Right cardiac atrium (tissue), 5 donors: Measurements from ENCODE around the gene ANKRD24. TPM values are rescaled to one million over a fixed set of nuclear protein-coding genes. Genes with fewer than 3 reads are reported as not detected.

Experiments used
- ATAC-seq, 2 donors: fragments of 200-7000 bp; cut with Tn5 transposase; one replicate each; pipeline versions ENCODE4 v1.8.0 to v1.9.1; 2020; ENCODE audit warnings: moderate library complexity in 2 of 2, mild to moderate bottlenecking in 1 of 2
- DNase-seq, 3 donors: peaks; one replicate each; pipeline ENCODE4 v3.0.0-alpha.2; 2020
- H3K27ac ChIP-seq: one replicate; pipeline ENCODE4 v1.5.1; 2013; ENCODE audit warnings: mild to moderate bottlenecking, low read length, control low read depth, moderate library complexity
- H3K27me3 ChIP-seq: one replicate; pipeline ENCODE4 v1.6.1; 2013; ENCODE audit not compliant: control insufficient read depth, insufficient read depth
- H3K4me1 ChIP-seq: one replicate; pipeline ENCODE4 v1.6.1; 2013; ENCODE audit warnings: low read length; ENCODE audit not compliant: control insufficient read depth, insufficient read depth
- H3K4me3 ChIP-seq: one replicate; pipeline ENCODE4 v1.5.1; 2013; ENCODE audit warnings: low read length, control low read depth
- H3K9me3 ChIP-seq: one replicate; pipeline ENCODE4 v1.6.1; 2013; ENCODE audit warnings: low read length; ENCODE audit not compliant: control insufficient read depth
- WGBS: extraction: QIAGEN DNeasy Blood & Tissue Kit; methylation state at CpG from one replicate; pipeline ENCODE4 v1.1.7; 2013; 5-methylcytosine and 5-hydroxymethylcytosine counted together
- intact Hi-C, 4 donors: fragments of 100-400 bp; cut with DNase I; formaldehyde crosslinking; loops; one replicate each; pipeline versions ENCODE4 v1.11.0 to v1.14.0; 2022 to 2023
- polyA plus RNA-seq: library from polyadenylated mRNA; stranded (reverse); fragments of 200-250 nt; gene quantifications from one replicate; pipeline ENCODE4 v1.2.3, GENCODE V29; 2013
- total RNA-seq, 4 donors: library from RNA; stranded (reverse); fragmentation: NEBNext Ultra II Directional; extraction: Animal tissue kit (Norgen Biotek cat#: 25700); gene quantifications; one replicate each; pipeline ENCODE4 v1.2.1, GENCODE V29; 2021
- donor health status: healthy with polysubstance abuse.
- donor health status: DM: no; HTN: yes; CAD: no.
- donor health status: DM: no; HTN: no; CAD: no.
- donor health status: DM: no; HTN: yes; CAD: no; lungs with severe emphysema.
- donor health status: DM: yes; HTN: yes; CAD: no.

ANKRD24 gene
- total and polyA plus RNA-seq, 5 donors, result 0.31 to 0.88 (median 0.45) TPM

GRCh38 chr19:4257025-4257424, 74.5 kb downstream of the ANKRD24 start:
- Histone ChIP-seq H3K4me3 (no peak overlapping the region), H3K4me1 (no peaks in the 10 kb centered on the region), H3K27me3 (no peaks in the 10 kb centered on the region), H3K9me3 (no peaks in the 10 kb centered on the region), H3K27ac (no peak overlapping the region)
- no peak for ATAC-seq
- intact Hi-C loops, result no loop called here
- no peak for DNase-seq
- WGBS, result 97% methylated on average over 6 of the region's 6 CpGs

GRCh38 chr19:4258181-4258580, 75.7 kb downstream of the ANKRD24 start:
- no peaks in the 10 kb centered on the region for H3K9me3 ChIP-seq
- H3K27ac ChIP-seq, result no peak overlapping the region
- H3K4me1 ChIP-seq, result no peaks in the 10 kb centered on the region
- intact Hi-C loops, result no loop called here
- ATAC-seq (peak in 1 of 2 donors; percentile 30), DNase-seq (no peak)
- 96% methylated on average over 28 of the region's 28 CpGs for WGBS
- H3K4me3 ChIP-seq, result no peak overlapping the region
- H3K27me3 ChIP-seq, result no peaks in the 10 kb centered on the region

GRCh38 chr19:4260613-4261191, 78.2 kb downstream of the ANKRD24 start:
- intact Hi-C loops, result no loop called here

GRCh38 chr19:4264812-4265211, 82.3 kb downstream of the ANKRD24 start:
- DNase-seq (no peak), ATAC-seq (no peak)
- no peaks in the 10 kb centered on the region for H3K9me3 ChIP-seq
- WGBS, result 75% methylated on average over 4 of the region's 4 CpGs
- intact Hi-C loops, result loop anchor here in 3 of 4 donors (5.0 kb wide), 2 partner anchors 87 to 137 kb away; partner anchors contain the start of genes CHAF1A (in 1 of the 3) and SH3GL1 (in 1 of the 3)
- H3K27me3 ChIP-seq, result no peaks in the 10 kb centered on the region
- H3K27ac ChIP-seq, result no peak overlapping the region
- H3K4me3 ChIP-seq, result no peak overlapping the region
- H3K4me1 ChIP-seq, result no peaks in the 10 kb centered on the region

More at GRCh38 chr19:4260613-4261191, 78.2 kb downstream of the ANKRD24 start:
- Histone ChIP-seq H3K4me1 (no peaks in the 10 kb centered on the region), H3K27ac (no peak overlapping the region), H3K4me3 (no peak overlapping the region), H3K27me3 (no peaks in the 10 kb centered on the region), H3K9me3 (no peaks in the 10 kb centered on the region)
- 91% methylated on average over 11 of the region's 11 CpGs for WGBS
- no peak for DNase-seq
- ATAC-seq, result no peak

GRCh38 chr19:4266253-4267000, 83.9 kb downstream of the ANKRD24 start:
- no peaks in the 10 kb centered on the region for H3K27me3 ChIP-seq
- no peaks in the 10 kb centered on the region for H3K4me1 ChIP-seq
- intact Hi-C loops, result loop anchor here in 3 of 4 donors (5.0 kb wide), 2 partner anchors 86 to 136 kb away; partner anchors contain the start of genes CHAF1A (in 1 of the 3) and SH3GL1 (in 1 of the 3)
- no peaks in the 10 kb centered on the region for H3K9me3 ChIP-seq
- ATAC-seq (no peak), DNase-seq (no peak)
- WGBS, result 90% methylated on average over 18 of the region's 18 CpGs
- no peak overlapping the region for H3K27ac ChIP-seq
- H3K4me3 ChIP-seq, result no peak overlapping the region

GRCh38 chr19:4267101-4267900, 84.8 kb downstream of the ANKRD24 start:
- Histone ChIP-seq H3K4me1 (no peaks in the 10 kb centered on the region), H3K27me3 (no peaks in the 10 kb centered on the region), H3K27ac (no peak overlapping the region), H3K4me3 (no peak overlapping the region), H3K9me3 (no peaks in the 10 kb centered on the region)
- intact Hi-C loops, result loop anchor here in 3 of 4 donors (5.0 kb wide), 2 partner anchors 85 to 135 kb away; partner anchors contain the start of genes CHAF1A (in 1 of the 3) and SH3GL1 (in 1 of the 3)
- ATAC-seq (peak; percentile 55 to 62), DNase-seq (peak; percentile 47 to 84 (median 79))
- 38% methylated on average over 21 of the region's 21 CpGs for WGBS

- no peaks in the 10 kb centered on the region for H3K27me3 ChIP-seq
- H3K27ac ChIP-seq, result no peak overlapping the region
- no peaks in the 10 kb centered on the region for H3K4me1 ChIP-seq
- intact Hi-C loops, result loop anchor here in 3 of 4 donors (5.0 kb wide), 2 partner anchors 84 to 134 kb away; partner anchors contain the start of genes CHAF1A (in 1 of the 3) and SH3GL1 (in 1 of the 3)
- no peaks in the 10 kb centered on the region for H3K9me3 ChIP-seq
- no peak for DNase-seq
- no peak overlapping the region for H3K4me3 ChIP-seq
- peak; percentile 4 to 26 for ATAC-seq
- 83% methylated on average over 30 of the region's 30 CpGs for WGBS
Measured at GRCh38 chr19:4267901-4268815, 85.7 kb downstream of the ANKRD24 start.

GRCh38 chr19:4268816-4269430, 86.4 kb downstream of the ANKRD24 start:
- no peaks in the 10 kb centered on the region for H3K9me3 ChIP-seq
- H3K27ac ChIP-seq, result no peak overlapping the region
- intact Hi-C loops, result loop anchor here in 3 of 4 donors (5.0 kb wide), 2 partner anchors 83 to 133 kb away; partner anchors contain the start of genes CHAF1A (in 1 of the 3) and SH3GL1 (in 1 of the 3)
- peak; percentile 7 to 10 for ATAC-seq
- DNase-seq, result no peak
- H3K4me1 ChIP-seq, result no peaks in the 10 kb centered on the region
- H3K4me3 ChIP-seq, result no peak overlapping the region
- H3K27me3 ChIP-seq, result no peaks in the 10 kb centered on the region
- 87% methylated on average over 13 of the region's 13 CpGs for WGBS

GRCh38 chr19:4272894-4273293, 90.4 kb downstream of the ANKRD24 start:
- intact Hi-C loops, result loop anchor here in 1 of 4 donors (10.0 kb wide), 1 partner anchor 82 kb away; no protein-coding TSS in a partner anchor
- H3K27ac ChIP-seq, result no peak overlapping the region
- H3K9me3 ChIP-seq, result no peaks in the 10 kb centered on the region
- peaks cover 2% of the 10 kb centered on the region for H3K4me1 ChIP-seq
- DNase-seq (no peak), ATAC-seq (no peak)
- no peaks in the 10 kb centered on the region for H3K27me3 ChIP-seq
- 44% methylated on average over 10 of the region's 10 CpGs for WGBS
- H3K4me3 ChIP-seq, result no peak overlapping the region
